CD8-positive, alpha-beta memory T cell (primary cell): ENCODE results near the gene VAMP2. TPM values are rescaled to one million over a fixed set of nuclear protein-coding genes. Genes with fewer than 3 reads are reported as not detected.
A peak's percentile ranks its signal among the peaks of the same experiment; 100 is the strongest.

Source experiments
- CTCF ChIA-PET: fragments of 350-600 bp; sonication (Branson Sonifier 250); formaldehyde crosslinking; loops from one replicate; lab custom pipeline; 2021; ENCODE audit warnings: antibody characterized with exemption; lab: Charles Lee
- POLR2A ChIA-PET: fragments of 350-600 bp; sonication (Branson Sonifier 250); formaldehyde crosslinking; loops from one replicate; lab custom pipeline; 2021; ENCODE audit warnings: antibody characterized with exemption; lab: Charles Lee
- DNase-seq, 5 donors: peaks; one replicate each; pipeline versions ENCODE4 v3.0.0 to v3.0.0-alpha.2; 2020 to 2022; ENCODE audit warnings: mixed read lengths in 1 of 5
- H3K27ac ChIP-seq: one replicate; pipeline ENCODE4 v1.7.0; 2013; ENCODE audit warnings: low read depth, mild to moderate bottlenecking, low read length, moderate library complexity
- H3K27me3 ChIP-seq: 2 replicates; pipeline ENCODE4 v1.7.0; 2013; ENCODE audit warnings: low read length, mild to moderate bottlenecking; ENCODE audit not compliant: insufficient read depth, poor library complexity, severe bottlenecking
- H3K36me3 ChIP-seq: 2 replicates; pipeline ENCODE4 v1.7.0; 2013; ENCODE audit warnings: mild to moderate bottlenecking, low read length, moderate library complexity; ENCODE audit not compliant: insufficient read depth
- H3K4me1 ChIP-seq: 2 replicates; pipeline ENCODE4 v1.7.0; 2013; ENCODE audit warnings: mild to moderate bottlenecking, low read length, moderate library complexity; ENCODE audit not compliant: insufficient read depth
- H3K4me3 ChIP-seq: 2 replicates; pipeline ENCODE4 v1.7.0; 2013; ENCODE audit warnings: mild to moderate bottlenecking, low read length
- H3K9me3 ChIP-seq: 2 replicates; pipeline ENCODE4 v1.7.0; 2013; ENCODE audit warnings: mild to moderate bottlenecking, low read length
- H3K27ac Mint-ChIP-seq, 8 donors: one replicate each; pipeline ENCODE4 v1.8.0; 2020 to 2021; ENCODE audit warnings: mixed read lengths in 8 of 8, mild to moderate bottlenecking in 6 of 8, inconsistent platforms in 3 of 8, moderate library complexity in 3 of 8
- H3K27me3 Mint-ChIP-seq, 2 donors: one replicate each; pipeline ENCODE4 v1.8.0; 2020 to 2021; ENCODE audit warnings: mixed read lengths in 2 of 2, mild to moderate bottlenecking in 1 of 2, moderate library complexity in 1 of 2
- H3K36me3 Mint-ChIP-seq, 3 donors: one replicate each; pipeline ENCODE4 v1.8.0; 2020 to 2021; ENCODE audit warnings: mixed read lengths in 3 of 3, inconsistent platforms in 1 of 3, mild to moderate bottlenecking in 1 of 3
- H3K4me1 Mint-ChIP-seq, 3 donors: one replicate each; pipeline ENCODE4 v1.8.0; 2020 to 2021; ENCODE audit warnings: mixed read lengths in 3 of 3, inconsistent platforms in 1 of 3, mild to moderate bottlenecking in 1 of 3
- H3K4me3 Mint-ChIP-seq, 7 donors: one replicate each; pipeline ENCODE4 v1.8.0; 2020 to 2021; ENCODE audit warnings: mixed read lengths in 7 of 7, mild to moderate bottlenecking in 6 of 7, moderate library complexity in 4 of 7, inconsistent platforms in 2 of 7
- H3K9me3 Mint-ChIP-seq, 5 donors: one replicate each; pipeline ENCODE4 v1.8.0; 2020 to 2022; ENCODE audit warnings: mixed read lengths in 5 of 5, mild to moderate bottlenecking in 3 of 5, moderate library complexity in 2 of 5, inconsistent platforms in 1 of 5
- polyA plus RNA-seq: library from polyadenylated mRNA; unstranded; fragments of 300-500 nt; fragmentation: Illumina TruSeq; gene quantifications from one replicate; pipeline ENCODE4 v1.2.3, GENCODE V29; 2021
- total RNA-seq, 2 experiments: library from RNA; stranded (reverse); gene quantifications; one replicate each; pipeline ENCODE4 v1.2.3, GENCODE V29; 2021

The VAMP2 gene
- total and polyA plus RNA-seq, 3 experiments from 2014 or later: 38.3 to 98.3 (median 41.0) TPM

DNA sequence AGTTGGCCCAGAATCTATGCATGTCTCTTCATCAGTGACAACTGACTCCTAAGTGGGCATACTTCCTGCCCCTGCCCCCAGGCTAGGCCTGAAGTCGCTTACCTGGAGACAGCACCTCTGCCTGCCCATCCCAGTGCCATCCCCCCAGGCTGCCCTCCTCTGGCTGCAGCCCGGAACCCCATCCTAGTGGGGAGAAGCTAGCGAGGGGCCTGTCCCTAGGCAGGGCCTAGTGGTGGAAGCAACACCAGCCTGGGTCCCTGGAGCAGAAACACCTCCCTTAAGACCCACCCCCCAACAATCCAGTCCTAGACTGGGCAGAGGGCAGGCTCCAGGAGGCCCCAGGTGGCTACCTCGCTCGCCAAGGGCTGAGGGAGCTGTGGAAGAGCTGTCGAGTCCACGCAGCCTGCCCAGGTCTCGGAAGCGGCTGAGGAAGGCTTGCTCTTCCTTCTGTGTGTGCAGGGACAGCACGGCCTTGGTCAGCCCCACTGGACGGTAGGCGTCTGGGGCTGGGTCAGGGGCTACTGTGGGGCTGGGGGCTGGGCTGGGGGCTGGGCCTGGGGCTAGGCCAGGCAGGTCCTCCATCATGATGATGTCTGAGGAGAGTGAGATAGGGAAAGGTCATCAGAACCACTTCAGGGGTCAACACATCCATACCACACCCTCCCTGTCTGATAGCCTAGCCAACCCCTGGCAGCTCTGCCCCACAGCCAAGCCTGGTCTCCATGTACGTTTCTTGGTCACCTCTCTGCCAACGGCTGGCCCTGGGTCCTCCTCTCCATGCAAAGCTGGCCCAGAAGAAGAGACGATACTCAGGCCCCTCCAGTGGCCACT, 18.1 kb downstream of the VAMP2 start:
- no peak overlapping the region for H3K4me3 ChIP-seq
- H3K4me3 Mint-ChIP-seq: peak overlapping the region in 2 of 7 donors; percentile 40 to 60
- peaks cover 0 to 10% (median 3%) of the 10 kb centered on the region in 3 donors for H3K4me1 Mint-ChIP-seq
- peaks cover 0 to 8% of the 10 kb centered on the region in 2 donors for H3K27me3 Mint-ChIP-seq
- no peak overlapping the region for H3K27ac ChIP-seq
- POLR2A ChIA-PET: interaction anchor here (0.7 kb wide), 1 partner anchor 129 kb away, joined by 3 read pairs; no protein-coding TSS in a partner anchor
- peaks cover 3 to 93% (median 19%) of the 10 kb centered on the region in 3 donors for H3K36me3 Mint-ChIP-seq
- H3K9me3 Mint-ChIP-seq: no peaks in the 10 kb centered on the region
- DNase-seq: peak in 3 of 5 donors; percentile 17 to 48 (median 17)
- no peaks in the 10 kb centered on the region for H3K27me3 ChIP-seq
- H3K27ac Mint-ChIP-seq: peak overlapping the region in 2 of 8 donors; percentile 21 to 70
- CTCF ChIA-PET: interaction anchor here (1.8 kb wide), 1 partner anchor 20 kb away, joined by 6 read pairs; the partner anchor contains the start of gene HES7
- H3K9me3 ChIP-seq: no peaks in the 10 kb centered on the region
- peaks cover 74% of the 10 kb centered on the region for H3K36me3 ChIP-seq
- peaks cover 6% of the 10 kb centered on the region for H3K4me1 ChIP-seq

DNA sequence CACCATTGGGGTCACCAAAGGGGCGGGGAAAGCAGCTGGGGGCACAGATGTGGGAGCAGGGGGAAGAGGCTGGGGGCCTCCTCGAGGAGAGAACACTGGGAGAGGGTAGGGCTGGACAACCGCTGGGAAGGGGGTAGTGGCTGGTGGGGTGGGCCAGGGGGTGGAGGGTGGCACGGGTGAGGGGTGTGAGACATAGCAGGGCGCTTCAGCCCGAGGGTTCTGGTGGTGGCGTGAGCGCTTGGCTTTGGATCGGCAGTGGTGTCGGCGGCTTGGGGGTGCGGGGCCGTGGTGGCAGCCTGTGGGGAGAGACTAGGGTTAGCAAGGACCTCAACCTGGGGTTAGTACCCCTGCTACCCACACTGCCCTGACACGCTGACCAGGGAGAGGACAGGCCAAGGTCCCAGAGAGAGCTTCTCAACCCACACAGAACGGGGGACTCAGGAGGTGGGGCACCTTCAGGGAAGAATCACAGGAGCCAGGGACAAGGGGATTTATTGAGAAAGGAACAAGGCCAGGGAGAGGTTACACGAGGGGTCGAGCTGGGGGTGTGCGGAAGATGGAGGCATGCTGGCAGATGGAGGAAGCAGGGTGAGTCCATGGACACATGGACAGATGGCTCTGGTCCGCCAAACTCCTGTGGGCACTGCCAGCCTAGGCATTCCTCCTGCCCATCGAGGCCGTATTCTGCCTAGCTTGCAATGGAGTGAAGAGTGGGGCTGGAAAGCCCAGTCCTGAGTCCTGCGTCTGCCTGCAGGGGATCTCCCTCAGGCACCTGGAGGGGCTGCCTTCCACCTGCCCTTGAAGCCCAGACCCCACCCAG, 19.0 kb downstream of the VAMP2 start:
- H3K27ac ChIP-seq: no peak overlapping the region
- H3K36me3 ChIP-seq: peaks cover 65% of the 10 kb centered on the region
- H3K9me3 ChIP-seq: no peaks in the 10 kb centered on the region
- no peaks in the 10 kb centered on the region for H3K27me3 ChIP-seq
- no peak overlapping the region for H3K4me3 ChIP-seq
- Mint-ChIP-seq H3K36me3 (peaks cover 3 to 85% (median 16%) of the 10 kb centered on the region in 3 donors), H3K27ac (peak overlapping the region in 3 of 8 donors; percentile 21 to 75 (median 26)), H3K9me3 (peaks cover 0 to 2% (median 0%) of the 10 kb centered on the region in 5 donors), H3K4me1 (peaks cover 0 to 7% (median 0%) of the 10 kb centered on the region in 3 donors), H3K27me3 (peaks cover 0 to 8% of the 10 kb centered on the region in 2 donors), H3K4me3 (peak overlapping the region in 5 of 7 donors; percentile 5 to 75 (median 45))
- H3K4me1 ChIP-seq: peaks cover 12% of the 10 kb centered on the region
- POLR2A ChIA-PET: no interaction called here
- DNase-seq: peak in 3 of 5 donors; percentile 21 to 53 (median 30)
- CTCF ChIA-PET: interaction anchor here (1.3 kb wide), 1 partner anchor 25 kb away, joined by 3 read pairs; no protein-coding TSS in a partner anchor

DNA sequence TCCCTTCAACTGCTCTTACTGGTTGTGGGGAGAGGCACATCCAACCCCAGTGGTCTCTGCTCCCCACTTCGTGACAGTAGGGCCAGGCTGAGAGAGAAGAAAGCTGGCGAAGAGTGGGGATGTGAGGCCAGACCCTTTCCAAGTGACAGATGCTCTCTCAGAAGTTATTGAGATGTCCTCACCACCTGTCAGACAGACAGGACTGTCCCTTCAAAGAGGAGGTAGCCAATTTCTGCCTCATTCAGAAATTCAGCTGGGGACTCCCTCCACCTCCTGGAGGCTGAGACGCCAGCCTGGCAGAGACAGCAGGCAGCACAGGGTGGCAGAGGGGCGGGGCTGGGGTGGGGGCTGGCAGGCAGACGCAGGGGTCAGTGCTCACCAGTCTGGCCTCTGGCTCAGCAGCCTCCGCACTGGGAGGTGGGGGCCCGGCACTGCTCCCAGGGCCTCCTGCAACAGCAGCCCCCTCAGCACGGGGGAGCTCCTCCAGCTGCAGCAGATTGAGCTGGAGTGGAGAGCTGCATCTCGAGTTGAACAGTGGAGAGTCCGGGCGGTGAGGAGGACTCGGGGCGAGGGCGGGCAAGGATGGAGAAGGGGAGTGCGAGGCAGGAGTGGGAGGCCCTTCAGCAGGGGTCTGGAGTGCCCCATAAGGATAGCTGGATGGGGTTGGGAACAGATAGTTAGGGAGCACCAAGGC, 19.7 kb downstream of the VAMP2 start:
- Mint-ChIP-seq H3K9me3 (peaks cover 0 to 2% (median 0%) of the 10 kb centered on the region in 5 donors), H3K27ac (peak overlapping the region in 3 of 8 donors; percentile 21 to 74 (median 56)), H3K36me3 (peaks cover 0 to 78% (median 16%) of the 10 kb centered on the region in 3 donors), H3K4me1 (peaks cover 0 to 4% (median 0%) of the 10 kb centered on the region in 3 donors), H3K27me3 (peaks cover 0 to 8% of the 10 kb centered on the region in 2 donors), H3K4me3 (peak overlapping the region in 1 of 7 donors; percentile 41)
- Histone ChIP-seq H3K4me1 (peaks cover 16% of the 10 kb centered on the region), H3K9me3 (no peaks in the 10 kb centered on the region), H3K36me3 (peaks cover 58% of the 10 kb centered on the region), H3K27ac (no peak overlapping the region), H3K4me3 (no peak overlapping the region), H3K27me3 (no peaks in the 10 kb centered on the region)
- ChIA-PET CTCF (interaction anchor here (1.3 kb wide), 1 partner anchor 24 kb away, joined by 3 read pairs; no protein-coding TSS in a partner anchor), POLR2A (interaction anchor here (0.6 kb wide), 1 partner anchor 205 kb away, joined by 7 read pairs; no protein-coding TSS in a partner anchor)
- DNase-seq: peak in 3 of 5 donors; percentile 4 to 46 (median 28)

DNA sequence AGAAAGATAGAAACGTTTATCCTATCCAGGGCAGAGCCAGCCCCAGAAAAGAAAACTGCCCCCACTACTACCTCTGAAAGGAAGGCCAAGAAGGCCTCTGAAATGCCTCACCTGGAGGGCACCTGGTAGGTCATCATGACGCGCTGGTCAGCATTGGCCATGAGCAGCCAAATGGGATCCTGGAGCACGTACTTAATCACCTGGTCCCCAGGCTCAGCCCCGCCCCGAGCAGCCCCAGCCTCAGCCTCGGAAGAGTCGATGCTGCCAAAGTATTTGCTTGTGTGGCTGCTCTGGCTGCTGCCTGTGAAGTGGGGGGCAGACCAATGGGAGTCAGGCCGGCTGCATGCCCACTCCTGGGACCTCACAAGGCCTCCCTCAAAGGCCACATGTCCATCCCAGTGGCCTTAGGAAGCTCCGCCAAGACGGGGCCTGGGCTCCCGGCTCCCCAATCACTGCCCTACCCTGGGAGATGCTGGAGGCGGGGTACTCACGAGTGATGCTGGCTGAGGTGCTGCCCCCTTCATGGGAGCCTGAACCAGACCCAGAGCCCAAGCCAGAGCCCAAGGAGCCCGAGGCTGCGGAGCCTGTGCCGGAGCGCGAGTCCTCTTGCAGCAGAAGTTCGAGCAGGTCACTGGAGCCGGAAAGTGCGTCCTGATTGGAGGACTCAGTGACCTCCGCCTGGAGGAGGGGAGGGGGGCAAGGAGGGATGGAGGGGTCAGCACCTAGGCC, 20.4 kb downstream of the VAMP2 start:
- H3K4me1 Mint-ChIP-seq: peaks cover 0 to 4% (median 0%) of the 10 kb centered on the region in 3 donors
- CTCF ChIA-PET: interaction anchor here (5.2 to 8.2 kb wide), 2 partner anchors 11 to 23 kb away, joined by 52 to 108 read pairs; partner anchors contain the start of genes ALOXE3 and PER1
- POLR2A ChIA-PET: interaction anchor here (0.6 kb wide), 1 partner anchor 206 kb away, joined by 7 read pairs; no protein-coding TSS in a partner anchor

DNA sequence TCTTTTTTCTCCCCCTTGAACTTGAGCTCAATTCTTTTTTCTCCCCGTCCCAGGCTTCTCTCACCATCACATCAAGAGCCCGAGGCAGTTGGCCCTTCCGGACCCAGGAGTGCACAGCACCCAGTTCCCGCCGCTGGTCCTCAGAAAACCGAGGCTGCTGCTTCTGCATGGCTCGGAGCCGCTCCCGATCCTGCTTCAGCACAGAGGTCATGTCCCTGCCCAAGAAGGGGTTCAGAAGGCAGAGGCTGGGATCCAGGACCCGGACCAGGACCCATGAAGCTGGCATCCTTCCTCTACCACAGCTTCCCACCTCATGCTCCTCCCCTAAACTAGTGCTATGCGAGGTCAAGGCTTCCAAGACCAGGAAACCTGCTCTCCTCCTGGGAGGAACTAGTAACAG, 21.0 kb downstream of the VAMP2 start:
- peaks cover 0 to 2% (median 0%) of the 10 kb centered on the region in 5 donors for H3K9me3 Mint-ChIP-seq
- peaks cover 0 to 9% of the 10 kb centered on the region in 2 donors for H3K27me3 Mint-ChIP-seq
- DNase-seq: peak in 2 of 5 donors; percentile 13 to 43
- peaks cover 0 to under 1% (median under 1%) of the 10 kb centered on the region in 3 donors for H3K4me1 Mint-ChIP-seq
- Histone ChIP-seq H3K36me3 (peaks cover 45% of the 10 kb centered on the region), H3K9me3 (no peaks in the 10 kb centered on the region), H3K4me1 (peaks cover 22% of the 10 kb centered on the region), H3K27ac (no peak overlapping the region), H3K4me3 (no peak overlapping the region), H3K27me3 (no peaks in the 10 kb centered on the region)
- ChIA-PET POLR2A (interaction anchor here (0.9 kb wide), 1 partner anchor 44 kb away, joined by 3 read pairs; no protein-coding TSS in a partner anchor), CTCF (interaction anchor here (0.8 to 8.2 kb wide), 5 partner anchors 11 to 153 kb away, joined by 3 to 108 read pairs (median 19); partner anchors contain the start of genes ALOXE3, PER1 and SLC25A35)
- H3K4me3 Mint-ChIP-seq: peak overlapping the region in 2 of 7 donors; percentile 58 to 73
- peak overlapping the region in 4 of 8 donors; percentile 17 to 43 (median 26) for H3K27ac Mint-ChIP-seq
- peaks cover 0 to 65% (median 9%) of the 10 kb centered on the region in 3 donors for H3K36me3 Mint-ChIP-seq

More for the DNA sequence above, 20.4 kb downstream of the VAMP2 start:
- no peaks in the 10 kb centered on the region for H3K9me3 ChIP-seq
- no peaks in the 10 kb centered on the region for H3K27me3 ChIP-seq
- H3K36me3 ChIP-seq: peaks cover 51% of the 10 kb centered on the region
- H3K9me3 Mint-ChIP-seq: peaks cover 0 to 2% (median 0%) of the 10 kb centered on the region in 5 donors
- H3K4me3 ChIP-seq: no peak overlapping the region
- peak overlapping the region in 3 of 8 donors; percentile 43 to 77 (median 56) for H3K27ac Mint-ChIP-seq
- DNase-seq: peak in 2 of 5 donors; percentile 5 to 50
- H3K27ac ChIP-seq: no peak overlapping the region
- H3K27me3 Mint-ChIP-seq: peaks cover 0 to 8% of the 10 kb centered on the region in 2 donors
- H3K4me3 Mint-ChIP-seq: peak overlapping the region in 1 of 7 donors; percentile 58
- H3K36me3 Mint-ChIP-seq: peaks cover 0 to 71% (median 12%) of the 10 kb centered on the region in 3 donors
- H3K4me1 ChIP-seq: peaks cover 22% of the 10 kb centered on the region

DNA sequence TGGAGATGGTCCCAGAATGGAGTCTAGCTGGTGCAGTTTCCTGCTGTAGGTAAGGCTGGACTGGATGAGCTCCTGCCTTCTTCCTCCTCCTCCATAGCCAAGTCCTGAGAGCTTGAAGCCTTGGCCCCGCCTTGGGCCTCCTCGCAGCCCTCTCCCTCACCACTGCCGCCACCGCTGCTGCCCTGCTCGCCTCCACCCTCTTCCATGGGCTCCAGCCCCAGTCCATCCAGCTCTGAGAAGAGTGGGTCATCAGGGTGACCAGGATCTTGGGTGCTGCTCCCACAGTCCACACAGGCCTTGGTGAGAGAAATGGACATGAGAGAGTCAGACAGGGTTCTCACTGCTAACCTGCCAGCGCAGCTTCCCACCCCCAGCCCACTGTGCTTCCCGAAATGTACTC, 21.7 kb downstream of the VAMP2 start:
- Histone ChIP-seq H3K36me3 (peaks cover 38% of the 10 kb centered on the region), H3K4me1 (peaks cover 22% of the 10 kb centered on the region), H3K9me3 (no peaks in the 10 kb centered on the region), H3K27ac (no peak overlapping the region), H3K4me3 (no peak overlapping the region), H3K27me3 (no peaks in the 10 kb centered on the region)
- peaks cover 0 to 10% of the 10 kb centered on the region in 2 donors for H3K27me3 Mint-ChIP-seq
- peaks cover 0 to 2% (median 0%) of the 10 kb centered on the region in 3 donors for H3K4me1 Mint-ChIP-seq
- DNase-seq: peak in 1 of 5 donors; percentile 20
- H3K4me3 Mint-ChIP-seq: peak overlapping the region in 2 of 7 donors; percentile 31 to 58
- H3K9me3 Mint-ChIP-seq: peaks cover 0 to 2% (median 0%) of the 10 kb centered on the region in 5 donors
- H3K27ac Mint-ChIP-seq: peak overlapping the region in 4 of 8 donors; percentile 17 to 43 (median 23)
- H3K36me3 Mint-ChIP-seq: peaks cover 0 to 58% (median 6%) of the 10 kb centered on the region in 3 donors
- ChIA-PET CTCF (interaction anchor here (0.8 to 8.2 kb wide), 6 partner anchors 12 to 154 kb away, joined by 3 to 108 read pairs (median 12); partner anchors contain the start of genes ALOXE3, PER1 and SLC25A35), POLR2A (interaction anchor here (0.9 to 2.7 kb wide), 4 partner anchors 9 to 45 kb away, joined by 3 to 16 read pairs (median 4); partner anchors contain the start of gene HES7)
